KMS-11 (cell line): ENCODE data around the gene LHFPL3.

Source experiments
- H2AFZ ChIP-seq: fragments of 200-600 bp; sonication (generic); 2 replicates; pipeline ENCODE4 v1.6.1; 2016; ENCODE audit warnings: antibody characterized with exemption, mixed run types, low read depth
- H3K27ac ChIP-seq: fragments of 200-600 bp; sonication (generic); 2 replicates; pipeline ENCODE4 v1.6.1; 2016; ENCODE audit warnings: mild to moderate bottlenecking, mixed run types
- H3K27me3 ChIP-seq: fragments of 200-600 bp; sonication (generic); 2 replicates; pipeline ENCODE4 v1.6.1; 2017; ENCODE audit warnings: mild to moderate bottlenecking, low read depth, mixed run types, moderate library complexity; ENCODE audit not compliant: insufficient read depth
- H3K36me3 ChIP-seq: fragments of 200-600 bp; sonication (generic); 2 replicates; pipeline ENCODE4 v1.6.1; 2017; ENCODE audit warnings: mild to moderate bottlenecking, mixed run types; ENCODE audit not compliant: insufficient read depth
- H3K4me1 ChIP-seq: fragments of 200-600 bp; sonication (generic); 2 replicates; pipeline ENCODE4 v1.6.1; 2016; ENCODE audit warnings: mild to moderate bottlenecking, low read depth, mixed run types; ENCODE audit not compliant: poor library complexity, severe bottlenecking
- H3K4me2 ChIP-seq: fragments of 200-600 bp; sonication (generic); 2 replicates; pipeline ENCODE4 v1.7.0; 2016; ENCODE audit warnings: mild to moderate bottlenecking, mixed run types
- H3K4me3 ChIP-seq: fragments of 200-600 bp; sonication (generic); IDR thresholded peaks from 2 replicates; pipeline ENCODE4 v1.6.1; 2017; ENCODE audit warnings: low read depth, low read length, mixed read lengths; ENCODE audit not compliant: insufficient read depth
- H3K79me2 ChIP-seq: fragments of 200-600 bp; sonication (generic); 2 replicates; pipeline ENCODE4 v1.6.1; 2016; ENCODE audit warnings: low read depth, mixed run types; ENCODE audit not compliant: insufficient read depth
- H3K9ac ChIP-seq: fragments of 200-600 bp; sonication (generic); 2 replicates; pipeline ENCODE4 v1.6.1; 2016; ENCODE audit warnings: mild to moderate bottlenecking, mixed run types
- H4K20me1 ChIP-seq: fragments of 200-600 bp; sonication (generic); 2 replicates; pipeline ENCODE4 v1.6.1; 2016; ENCODE audit warnings: mild to moderate bottlenecking, mixed run types; ENCODE audit not compliant: insufficient read depth
- TF ChIP-seq, protein P1 (sequence below): fragments of 200-600 bp; sonication (generic); conservative IDR thresholded peaks from 2 replicates; pipeline ENCODE4 v1.6.1; 2017; ENCODE audit warnings: low read depth, mild to moderate bottlenecking, antibody characterized with exemption, low read length, moderate library complexity, mixed read lengths

LHFPL3 gene

DNA sequence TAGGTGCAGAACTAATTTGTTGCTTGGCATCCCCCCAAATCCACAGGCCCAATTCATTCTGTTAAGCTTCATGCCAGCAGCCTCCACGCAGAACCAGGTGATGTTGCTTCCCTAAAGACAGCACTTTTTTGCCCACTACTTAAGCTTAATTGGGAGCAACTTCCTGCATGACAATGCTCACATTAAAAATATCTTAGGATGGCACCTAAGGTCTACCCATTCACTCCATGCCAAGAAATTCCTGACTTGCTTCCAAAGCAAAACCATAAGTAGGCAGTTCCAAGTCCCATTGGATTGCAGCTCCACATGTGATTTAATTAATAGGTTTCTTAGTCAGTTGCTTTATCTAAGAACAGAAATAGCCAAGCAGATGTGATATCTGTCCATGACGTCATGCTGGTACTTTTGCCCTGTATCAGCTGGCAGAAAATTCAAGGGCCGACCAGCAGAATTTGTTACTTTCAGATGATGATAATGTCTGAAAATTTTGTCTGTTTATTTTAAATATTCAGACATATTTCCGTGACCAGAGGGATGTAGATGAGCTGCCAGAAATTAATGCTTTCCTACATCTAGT, 325.5 kb downstream of the LHFPL3 start:
- no peak overlapping the region for H3K9ac ChIP-seq
- no peaks in the 10 kb centered on the region for H3K36me3 ChIP-seq
- H3K4me1 ChIP-seq: no peaks in the 10 kb centered on the region
- no peak overlapping the region for H3K27ac ChIP-seq
- H3K27me3 ChIP-seq: no peaks in the 10 kb centered on the region
- no peak overlapping the region for H3K4me2 ChIP-seq
- no peaks in the 10 kb centered on the region for H3K79me2 ChIP-seq
- no peak overlapping the region for H3K4me3 ChIP-seq
- no peak overlapping the region for H2AFZ ChIP-seq
- TF ChIP-seq, protein P1, sequence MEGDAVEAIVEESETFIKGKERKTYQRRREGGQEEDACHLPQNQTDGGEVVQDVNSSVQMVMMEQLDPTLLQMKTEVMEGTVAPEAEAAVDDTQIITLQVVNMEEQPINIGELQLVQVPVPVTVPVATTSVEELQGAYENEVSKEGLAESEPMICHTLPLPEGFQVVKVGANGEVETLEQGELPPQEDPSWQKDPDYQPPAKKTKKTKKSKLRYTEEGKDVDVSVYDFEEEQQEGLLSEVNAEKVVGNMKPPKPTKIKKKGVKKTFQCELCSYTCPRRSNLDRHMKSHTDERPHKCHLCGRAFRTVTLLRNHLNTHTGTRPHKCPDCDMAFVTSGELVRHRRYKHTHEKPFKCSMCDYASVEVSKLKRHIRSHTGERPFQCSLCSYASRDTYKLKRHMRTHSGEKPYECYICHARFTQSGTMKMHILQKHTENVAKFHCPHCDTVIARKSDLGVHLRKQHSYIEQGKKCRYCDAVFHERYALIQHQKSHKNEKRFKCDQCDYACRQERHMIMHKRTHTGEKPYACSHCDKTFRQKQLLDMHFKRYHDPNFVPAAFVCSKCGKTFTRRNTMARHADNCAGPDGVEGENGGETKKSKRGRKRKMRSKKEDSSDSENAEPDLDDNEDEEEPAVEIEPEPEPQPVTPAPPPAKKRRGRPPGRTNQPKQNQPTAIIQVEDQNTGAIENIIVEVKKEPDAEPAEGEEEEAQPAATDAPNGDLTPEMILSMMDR: no peak
- H4K20me1 ChIP-seq: no peaks in the 10 kb centered on the region

DNA sequence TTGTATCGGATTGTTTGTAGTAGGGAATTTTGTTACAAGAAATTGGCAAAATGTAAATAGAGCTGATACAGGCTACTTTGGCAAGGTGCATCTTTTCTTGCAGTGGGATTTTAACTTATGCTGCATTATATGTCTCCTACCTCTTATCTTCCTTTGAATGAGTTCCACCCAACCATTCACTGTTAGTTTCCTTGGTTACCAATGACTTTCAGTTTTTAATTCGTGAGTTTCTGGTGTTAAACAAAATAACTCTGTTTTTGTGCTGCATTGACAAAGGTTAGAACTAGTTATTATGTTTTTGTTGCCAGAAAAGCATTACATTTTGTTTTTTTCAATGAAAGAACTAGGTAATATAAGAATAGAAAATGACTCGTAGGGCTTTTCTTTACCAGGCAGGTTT, 327.2 kb downstream of the LHFPL3 start:
- Histone ChIP-seq H3K27me3 (no peaks in the 10 kb centered on the region), H3K4me1 (no peaks in the 10 kb centered on the region), H3K36me3 (no peaks in the 10 kb centered on the region), H4K20me1 (no peaks in the 10 kb centered on the region), H3K79me2 (no peaks in the 10 kb centered on the region), H2AFZ (no peak overlapping the region), H3K4me2 (no peak overlapping the region), H3K4me3 (no peak overlapping the region), H3K9ac (no peak overlapping the region), H3K27ac (no peak overlapping the region)
- TF ChIP-seq, protein P1: no peak

DNA sequence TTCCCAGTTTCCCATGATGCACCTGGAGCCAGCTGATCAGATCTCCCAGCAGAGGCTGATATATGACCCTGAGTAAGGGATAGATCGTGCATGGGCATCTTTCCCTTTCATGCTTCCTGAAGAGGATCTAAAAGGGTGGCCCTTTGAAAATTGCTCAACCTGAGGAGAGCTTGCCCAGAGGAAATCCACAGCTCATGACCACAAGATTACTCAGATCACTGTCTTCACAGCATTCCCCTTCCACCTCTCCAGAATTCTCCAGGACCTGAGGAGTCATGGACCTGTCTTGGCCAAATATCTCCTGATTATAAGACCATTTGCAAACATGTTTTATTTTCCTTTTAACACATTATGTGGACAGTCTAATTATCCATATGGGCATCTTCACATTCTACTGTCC, 328.1 kb downstream of the LHFPL3 start:
- no peak overlapping the region for H3K27ac ChIP-seq
- H3K9ac ChIP-seq: no peak overlapping the region
- no peaks in the 10 kb centered on the region for H3K36me3 ChIP-seq
- H3K4me2 ChIP-seq: no peak overlapping the region
- no peaks in the 10 kb centered on the region for H3K4me1 ChIP-seq
- no peak overlapping the region for H2AFZ ChIP-seq
- H4K20me1 ChIP-seq: no peaks in the 10 kb centered on the region
- TF ChIP-seq, protein P1: no peak
- no peaks in the 10 kb centered on the region for H3K79me2 ChIP-seq
- H3K4me3 ChIP-seq: no peak overlapping the region
- no peaks in the 10 kb centered on the region for H3K27me3 ChIP-seq

DNA sequence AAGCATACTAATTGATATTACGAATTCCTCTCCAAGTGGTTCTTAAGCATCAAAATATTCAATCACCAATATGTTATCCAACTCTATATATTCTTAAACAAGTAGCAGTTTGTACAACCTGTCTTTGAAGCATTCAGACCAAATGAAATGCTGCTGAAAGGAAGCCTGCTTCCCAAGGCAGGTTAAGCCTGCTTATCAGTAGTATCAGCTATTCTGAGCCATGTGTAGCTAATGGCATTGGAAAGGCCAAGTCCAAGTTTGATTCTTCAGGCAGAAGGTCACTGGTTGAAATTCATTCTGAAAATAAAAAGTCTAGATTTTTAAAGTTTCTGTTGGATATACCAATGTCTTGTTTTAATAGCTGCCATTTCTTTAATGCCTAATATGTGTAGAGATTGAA, 328.7 kb downstream of the LHFPL3 start:
- Histone ChIP-seq H3K27ac (no peak overlapping the region), H3K4me3 (no peak overlapping the region), H3K4me1 (no peaks in the 10 kb centered on the region), H3K4me2 (no peak overlapping the region), H4K20me1 (no peaks in the 10 kb centered on the region), H3K9ac (no peak overlapping the region), H2AFZ (no peak overlapping the region), H3K79me2 (no peaks in the 10 kb centered on the region), H3K27me3 (no peaks in the 10 kb centered on the region), H3K36me3 (no peaks in the 10 kb centered on the region)
- TF ChIP-seq, protein P1: no peak

DNA sequence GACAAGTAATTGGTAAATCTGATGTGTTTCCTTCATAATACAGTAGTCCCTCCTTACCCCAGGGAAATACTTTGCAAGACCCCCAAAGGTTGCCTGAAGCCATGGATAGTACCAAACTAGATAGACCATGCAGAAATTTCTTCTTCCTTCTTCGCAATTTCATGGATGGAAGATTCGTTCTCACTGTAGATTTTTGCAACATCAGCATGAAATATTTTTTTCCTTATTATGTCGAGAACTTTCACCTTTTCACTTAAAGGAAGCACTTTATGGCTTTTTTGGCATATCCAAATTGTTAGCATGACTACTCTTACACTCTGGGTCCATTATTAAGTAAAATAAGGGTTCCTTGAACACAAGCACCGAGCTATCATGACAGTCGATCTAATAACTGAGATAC, 333.2 kb downstream of the LHFPL3 start:
- H3K27ac ChIP-seq: no peak overlapping the region
- TF ChIP-seq, protein P1: no peak
- no peak overlapping the region for H3K4me2 ChIP-seq
- no peaks in the 10 kb centered on the region for H3K4me1 ChIP-seq
- no peak overlapping the region for H3K9ac ChIP-seq
- H3K79me2 ChIP-seq: no peaks in the 10 kb centered on the region
- H3K36me3 ChIP-seq: no peaks in the 10 kb centered on the region
- no peak overlapping the region for H3K4me3 ChIP-seq
- no peaks in the 10 kb centered on the region for H4K20me1 ChIP-seq
- no peak overlapping the region for H2AFZ ChIP-seq
- H3K27me3 ChIP-seq: no peaks in the 10 kb centered on the region
